ENCODE results near the gene FAM81A.

GRCh38 chr15:59400103-59400813, 37.7 kb upstream of the FAM81A start:
- no peak for TF ChIP-seq POLR2A (IDR thresholded peaks at IDR 0.05)
- TF ChIP-seq CTCF (IDR thresholded peaks at IDR 0.05), result no peak
